Tibial artery (tissue), 4 donors: ENCODE data around the gene HHIPL1.

Experiments used
- DNase-seq, 2 donors: peaks; one replicate each; pipeline ENCODE4 v3.0.0-alpha.2; 2019
- H3K27ac ChIP-seq, 2 donors: fragments of 200-600 bp; sonication (generic) in 1 of 2; 1 replicate in 1 of 2; 2 replicates in 1 of 2; pipeline ENCODE4 v1.5.1; 2018 to 2019; ENCODE audit warnings: mild to moderate bottlenecking in 1 of 2
- H3K27me3 ChIP-seq, 2 donors: fragments of 200-600 bp; sonication (generic) in 1 of 2; one replicate each; pipeline versions ENCODE4 v1.5.1 to v1.6.0; 2016 to 2019
- H3K36me3 ChIP-seq, 3 donors: fragments of 200-600 bp; sonication (generic) in 2 of 3; one replicate each; pipeline ENCODE4 v1.5.1; 2016 to 2019; ENCODE audit warnings: mild to moderate bottlenecking in 2 of 3
- H3K4me1 ChIP-seq, 4 donors: fragments of 200-600 bp; sonication (generic) in 2 of 4; 1 replicate in 3 of 4; 2 replicates in 1 of 4; pipeline ENCODE4 v1.5.1; 2016 to 2019
- H3K4me3 ChIP-seq, 2 donors: fragments of 200-600 bp; sonication (generic) in 1 of 2; 1 replicate in 1 of 2; 2 replicates in 1 of 2; pipeline ENCODE4 v1.5.1; 2018 to 2019; ENCODE audit warnings: mild to moderate bottlenecking in 2 of 2
- H3K9me3 ChIP-seq, 3 donors: fragments of 200-600 bp; sonication (generic) in 1 of 3; one replicate each; pipeline ENCODE4 v1.5.1; 2016 to 2019
- intact Hi-C: fragments of 100-400 bp; cut with DNase I; formaldehyde crosslinking; loops from one replicate; pipeline ENCODE4 v1.15.0; 2023; ENCODE audit warnings: low total_unique reads
- TF ChIP-seq, protein P1 (sequence below), 2 experiments: fragments of 200-600 bp in 1 of 2; fragments of 450-650 bp in 1 of 2; IDR thresholded peaks; one replicate each; pipeline ENCODE4 v1.5.1; 2017 to 2019; ENCODE audit warnings: antibody characterized with exemption in 2 of 2, mild to moderate bottlenecking in 1 of 2, moderate library complexity in 1 of 2

Gene HHIPL1

GRCh38 chr14:99684410-99684934, 39.5 kb downstream of the HHIPL1 start:
- H3K4me3 ChIP-seq = peak overlapping the region; percentile 84 to 91
- H3K9me3 ChIP-seq = no peaks in the 10 kb centered on the region
- H3K36me3 ChIP-seq = no peaks in the 10 kb centered on the region
- H3K27ac ChIP-seq = peak overlapping the region; percentile 63 to 73
- no peak for DNase-seq
- H3K27me3 ChIP-seq = peaks cover 0 to 11% of the 10 kb centered on the region in 2 donors
- intact Hi-C loops = loop anchor here (5.0 to 10.0 kb wide), 4 partner anchors 100 to 868 kb away; no protein-coding TSS in a partner anchor
- H3K4me1 ChIP-seq = peaks cover 0 to 18% (median 12%) of the 10 kb centered on the region in 4 donors
- TF ChIP-seq, protein P1, sequence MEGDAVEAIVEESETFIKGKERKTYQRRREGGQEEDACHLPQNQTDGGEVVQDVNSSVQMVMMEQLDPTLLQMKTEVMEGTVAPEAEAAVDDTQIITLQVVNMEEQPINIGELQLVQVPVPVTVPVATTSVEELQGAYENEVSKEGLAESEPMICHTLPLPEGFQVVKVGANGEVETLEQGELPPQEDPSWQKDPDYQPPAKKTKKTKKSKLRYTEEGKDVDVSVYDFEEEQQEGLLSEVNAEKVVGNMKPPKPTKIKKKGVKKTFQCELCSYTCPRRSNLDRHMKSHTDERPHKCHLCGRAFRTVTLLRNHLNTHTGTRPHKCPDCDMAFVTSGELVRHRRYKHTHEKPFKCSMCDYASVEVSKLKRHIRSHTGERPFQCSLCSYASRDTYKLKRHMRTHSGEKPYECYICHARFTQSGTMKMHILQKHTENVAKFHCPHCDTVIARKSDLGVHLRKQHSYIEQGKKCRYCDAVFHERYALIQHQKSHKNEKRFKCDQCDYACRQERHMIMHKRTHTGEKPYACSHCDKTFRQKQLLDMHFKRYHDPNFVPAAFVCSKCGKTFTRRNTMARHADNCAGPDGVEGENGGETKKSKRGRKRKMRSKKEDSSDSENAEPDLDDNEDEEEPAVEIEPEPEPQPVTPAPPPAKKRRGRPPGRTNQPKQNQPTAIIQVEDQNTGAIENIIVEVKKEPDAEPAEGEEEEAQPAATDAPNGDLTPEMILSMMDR (IDR thresholded peaks at IDR 0.05) = no peak

GRCh38 chr14:99685151-99685591, 40.2 kb downstream of the HHIPL1 start:
- H3K36me3 ChIP-seq = no peaks in the 10 kb centered on the region
- no peak overlapping the region for H3K4me3 ChIP-seq
- H3K4me1 ChIP-seq = peaks cover 0 to 18% (median 12%) of the 10 kb centered on the region in 4 donors
- H3K9me3 ChIP-seq = no peaks in the 10 kb centered on the region
- intact Hi-C loops = loop anchor here (10.0 kb wide), 2 partner anchors 100 to 530 kb away; no protein-coding TSS in a partner anchor
- H3K27ac ChIP-seq = no peak overlapping the region
- peaks cover 0 to 18% of the 10 kb centered on the region in 2 donors for H3K27me3 ChIP-seq
- TF ChIP-seq, protein P1 (IDR thresholded peaks at IDR 0.05) = no peak
- peak in 1 of 2 donors; percentile 59 for DNase-seq

- Histone ChIP-seq H3K4me1 (peaks cover 0 to 18% (median 12%) of the 10 kb centered on the region in 4 donors), H3K4me3 (no peak overlapping the region), H3K27ac (no peak overlapping the region), H3K36me3 (no peaks in the 10 kb centered on the region), H3K9me3 (no peaks in the 10 kb centered on the region), H3K27me3 (peaks cover 0 to 19% of the 10 kb centered on the region in 2 donors)
- intact Hi-C loops = loop anchor here (10.0 kb wide), 2 partner anchors 99 to 529 kb away; no protein-coding TSS in a partner anchor
- TF ChIP-seq, protein P1 (IDR thresholded peaks at IDR 0.05) = no peak
- peak in 1 of 2 donors; percentile 12 for DNase-seq
Measured at GRCh38 chr14:99685596-99685995, 40.7 kb downstream of the HHIPL1 start.

GRCh38 chr14:99686557-99687283, 41.8 kb downstream of the HHIPL1 start:
- DNase-seq = peak in 1 of 2 donors; percentile 21
- no peak overlapping the region for H3K27ac ChIP-seq
- intact Hi-C loops = loop anchor here (10.0 kb wide), 2 partner anchors 98 to 528 kb away; no protein-coding TSS in a partner anchor
- H3K27me3 ChIP-seq = peaks cover 0 to 19% of the 10 kb centered on the region in 2 donors
- H3K4me1 ChIP-seq = peaks cover 0 to 18% (median 12%) of the 10 kb centered on the region in 4 donors
- H3K9me3 ChIP-seq = no peaks in the 10 kb centered on the region
- H3K4me3 ChIP-seq = no peak overlapping the region
- TF ChIP-seq, protein P1 (IDR thresholded peaks at IDR 0.05) = no peak
- no peaks in the 10 kb centered on the region for H3K36me3 ChIP-seq

GRCh38 chr14:99687284-99688209, 42.6 kb downstream of the HHIPL1 start:
- Histone ChIP-seq H3K27me3 (peaks cover 0 to 19% of the 10 kb centered on the region in 2 donors), H3K4me1 (peaks cover 0 to 17% (median 12%) of the 10 kb centered on the region in 4 donors), H3K4me3 (no peak overlapping the region), H3K9me3 (no peaks in the 10 kb centered on the region), H3K27ac (no peak overlapping the region), H3K36me3 (no peaks in the 10 kb centered on the region)
- DNase-seq = peak in 1 of 2 donors; percentile 45
- intact Hi-C loops = loop anchor here (10.0 kb wide), 2 partner anchors 97 to 527 kb away; no protein-coding TSS in a partner anchor
- TF ChIP-seq, protein P1 (IDR thresholded peaks at IDR 0.05) = peak; percentile 1 to 22
